HG03571 (cell line): ENCODE data around the gene AGR2.

Experiments used
- ATAC-seq: cut with Tn5 transposase; IDR thresholded peaks from one replicate; pipeline ENCODE4 v1.9.1; 2021; ENCODE audit not compliant: unreplicated experiment

AGR2 gene

DNA sequence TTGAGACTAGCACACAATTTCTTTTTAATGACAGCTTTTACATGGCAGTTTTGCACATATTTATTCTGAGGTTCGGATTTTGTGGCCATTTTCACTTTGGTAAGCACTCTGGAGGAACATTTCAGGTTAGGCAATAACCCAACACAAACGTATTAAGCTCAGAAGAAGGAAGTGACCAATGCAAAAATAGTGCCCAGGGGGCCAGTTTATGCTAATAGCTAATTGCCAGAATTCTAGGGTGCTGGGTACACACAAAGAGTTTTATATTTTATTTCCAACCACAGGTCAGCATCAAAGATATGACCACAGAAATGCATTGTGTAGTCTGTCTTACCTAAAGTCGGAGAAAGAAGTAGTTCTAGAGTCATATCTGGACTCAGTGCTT is 8.4 kb upstream of the AGR2 start:
- ATAC-seq: no peak

DNA sequence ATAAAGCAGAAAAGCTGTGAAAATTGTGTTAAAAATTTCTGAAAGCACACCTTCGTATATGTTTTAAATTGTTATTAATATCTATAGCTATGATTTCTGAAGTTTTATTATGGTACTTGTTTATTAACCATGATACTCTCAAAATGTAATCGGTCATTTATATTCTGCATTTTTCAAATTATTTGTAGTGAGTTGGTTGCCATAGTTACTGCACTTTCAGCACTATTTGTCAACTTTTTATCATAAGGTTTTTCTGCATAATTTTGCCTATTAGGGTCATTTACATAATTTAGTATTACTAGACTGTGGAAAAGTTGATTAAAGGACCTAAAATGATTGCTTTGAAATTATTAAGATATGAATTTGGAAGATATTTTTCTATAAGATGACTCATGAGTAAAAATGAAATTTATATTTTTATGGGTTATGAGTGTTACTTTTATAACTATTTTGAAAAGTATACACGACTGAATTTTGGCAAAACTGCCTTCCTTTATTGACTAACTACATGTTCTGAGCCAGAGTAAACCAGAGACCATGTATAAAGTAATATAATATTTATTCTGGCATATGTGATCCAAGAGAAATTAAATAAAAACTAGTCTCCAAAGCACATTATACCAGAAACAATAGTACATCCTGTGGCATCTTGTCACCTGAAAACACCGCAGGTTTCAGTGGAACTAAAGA is 7.9 kb upstream of the AGR2 start:
- ATAC-seq: no peak

DNA sequence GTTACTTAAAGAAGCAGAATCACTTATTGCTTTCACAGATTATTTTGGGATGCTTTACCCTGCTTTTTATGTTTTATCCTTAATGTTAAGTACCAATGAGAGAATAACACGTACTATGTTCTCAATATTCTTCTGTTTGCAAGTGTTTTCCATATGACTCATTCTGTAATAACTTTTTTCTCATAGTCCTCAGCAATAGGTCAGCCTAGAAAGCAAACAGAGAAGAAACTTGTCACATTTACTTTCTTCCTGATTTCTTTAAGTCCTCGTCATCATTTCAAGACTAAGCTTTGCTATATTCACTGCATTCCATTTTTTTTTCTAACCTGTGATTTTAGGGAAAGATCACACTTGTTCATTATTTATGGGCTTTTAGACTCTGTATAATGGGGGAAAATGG is 6.8 kb upstream of the AGR2 start:
- no peak for ATAC-seq

DNA sequence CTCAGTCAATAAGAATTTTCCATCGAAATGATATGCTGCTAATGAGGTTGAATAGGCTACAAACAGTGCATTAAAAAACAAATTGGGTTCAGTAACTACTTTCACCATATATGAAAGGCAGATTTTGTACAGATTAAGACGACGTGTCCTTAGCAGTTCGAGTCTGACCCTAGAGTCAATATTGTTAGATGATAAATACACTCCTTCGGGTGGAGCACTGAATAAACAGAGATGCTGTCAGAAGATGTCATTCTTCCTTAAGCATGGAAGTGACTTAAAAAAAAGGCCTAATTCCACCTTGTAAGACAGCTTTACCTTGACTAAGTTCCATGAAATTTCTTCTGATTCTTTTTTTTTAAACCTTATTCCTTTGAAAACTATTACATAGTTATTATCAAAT is 5.8 kb upstream of the AGR2 start:
- no peak for ATAC-seq

DNA sequence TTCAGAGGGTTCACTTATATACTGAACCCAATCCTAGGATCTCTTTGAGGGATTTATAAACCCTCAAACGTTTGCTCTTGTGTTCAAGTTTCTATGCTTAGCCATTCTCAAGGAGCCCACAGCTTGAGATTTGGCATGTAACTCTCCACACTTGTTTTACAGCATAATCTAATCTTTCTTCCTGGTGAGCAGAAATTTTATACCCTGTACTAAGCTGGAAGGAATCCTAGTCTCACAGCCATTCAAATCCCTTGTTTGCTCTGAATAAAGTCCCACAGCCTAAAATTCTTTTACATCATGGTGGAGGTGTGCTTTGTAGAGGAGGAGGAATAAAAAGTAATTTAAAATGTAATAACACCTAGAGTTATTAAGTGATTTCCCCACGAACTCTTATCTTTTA is 5.3 kb upstream of the AGR2 start:
- no peak for ATAC-seq

DNA sequence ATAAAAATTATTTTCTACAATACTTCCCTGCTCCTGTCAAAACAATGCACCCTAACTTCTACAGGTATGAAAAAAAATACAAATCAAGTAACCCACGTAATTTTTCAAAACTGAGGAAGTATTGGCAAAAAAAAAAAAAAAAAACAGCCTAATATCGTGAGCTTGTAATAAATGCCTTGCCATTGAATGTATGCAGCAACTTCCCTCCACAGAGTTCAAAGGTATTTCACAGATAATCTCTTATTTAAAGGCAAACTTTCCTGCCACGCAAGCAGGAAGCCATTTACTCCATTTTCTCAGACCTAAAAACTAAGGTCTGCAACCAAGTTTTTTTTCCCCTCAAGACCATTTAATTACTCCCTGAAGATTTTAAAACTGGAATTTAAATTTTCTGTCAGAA is 642 bp upstream of the AGR2 start:
- no peak for ATAC-seq

DNA sequence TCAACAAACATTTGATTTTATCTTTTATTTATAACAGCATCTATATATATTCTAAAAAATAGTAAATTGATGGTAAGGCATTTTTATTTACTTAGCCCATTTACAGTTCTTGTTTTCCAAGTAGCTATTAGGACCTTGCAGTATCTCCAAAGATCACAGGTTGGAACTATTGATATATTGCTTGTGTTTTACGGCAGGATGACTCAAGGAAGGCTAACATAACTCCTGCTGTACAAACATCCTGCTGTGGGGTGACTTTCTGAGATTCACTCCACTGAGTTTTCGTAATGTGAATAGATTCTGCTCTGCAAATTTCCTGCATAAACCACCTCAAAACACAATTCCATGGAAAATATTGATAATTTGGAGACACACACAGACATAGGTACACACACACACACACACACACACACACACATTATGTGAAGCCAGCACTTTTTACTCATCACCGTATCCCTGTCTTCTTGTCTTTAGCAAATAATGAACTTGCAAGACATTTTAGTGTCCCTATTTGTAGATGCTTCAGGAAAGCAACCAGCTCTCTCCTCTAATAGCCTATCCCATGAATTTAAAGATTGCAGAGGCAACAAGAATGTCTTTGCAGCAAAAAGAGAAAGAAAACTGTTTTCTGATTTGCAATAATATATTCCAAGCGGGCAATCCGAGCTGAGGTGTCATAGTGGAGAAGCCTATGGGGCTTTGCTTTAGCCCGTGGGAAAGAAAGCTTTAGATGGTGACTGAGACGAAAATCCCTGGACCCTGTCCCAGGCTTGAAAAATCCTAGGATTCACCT is 722 bp downstream of the AGR2 start:
- no peak for ATAC-seq

DNA sequence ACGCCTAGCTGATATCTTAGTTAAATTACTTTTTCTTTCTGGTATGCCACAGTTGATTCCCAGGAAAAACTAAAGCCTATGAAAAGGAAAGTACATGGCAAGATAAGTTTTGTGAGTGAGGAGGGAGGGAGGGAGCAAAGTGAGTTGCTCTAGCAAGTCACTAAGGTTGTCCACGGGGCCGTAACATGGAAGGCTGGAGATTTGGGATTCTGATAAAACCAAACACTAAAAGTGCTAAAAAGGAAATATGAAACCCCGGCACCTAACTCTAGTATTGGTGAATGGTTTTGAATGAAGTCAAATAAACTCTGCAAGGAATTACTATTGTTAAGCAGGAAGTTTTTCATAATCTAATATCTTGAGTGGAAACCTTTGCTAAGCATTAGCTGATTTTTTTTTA is 1.7 kb downstream of the AGR2 start:
- ATAC-seq: no peak

DNA sequence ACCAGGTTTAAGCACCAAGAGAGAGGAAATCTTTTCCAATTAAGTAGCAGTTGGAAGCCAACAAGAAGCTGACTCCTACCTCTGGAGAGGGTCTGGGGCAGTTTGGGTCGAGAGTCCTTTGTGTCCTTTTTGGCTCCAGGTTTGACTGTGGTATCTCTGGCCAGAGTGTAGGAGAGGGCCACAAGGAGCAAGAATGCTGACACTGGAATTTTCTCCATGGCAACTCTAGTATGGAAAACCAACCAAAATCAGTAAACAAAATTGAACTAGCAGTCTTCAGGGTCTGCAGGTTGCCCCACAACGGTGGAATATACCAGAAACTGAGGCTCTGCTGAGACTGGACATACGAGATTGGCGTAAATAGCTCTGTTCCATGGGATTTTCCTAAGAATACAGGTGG is 3.2 kb downstream of the AGR2 start:
- no peak for ATAC-seq

DNA sequence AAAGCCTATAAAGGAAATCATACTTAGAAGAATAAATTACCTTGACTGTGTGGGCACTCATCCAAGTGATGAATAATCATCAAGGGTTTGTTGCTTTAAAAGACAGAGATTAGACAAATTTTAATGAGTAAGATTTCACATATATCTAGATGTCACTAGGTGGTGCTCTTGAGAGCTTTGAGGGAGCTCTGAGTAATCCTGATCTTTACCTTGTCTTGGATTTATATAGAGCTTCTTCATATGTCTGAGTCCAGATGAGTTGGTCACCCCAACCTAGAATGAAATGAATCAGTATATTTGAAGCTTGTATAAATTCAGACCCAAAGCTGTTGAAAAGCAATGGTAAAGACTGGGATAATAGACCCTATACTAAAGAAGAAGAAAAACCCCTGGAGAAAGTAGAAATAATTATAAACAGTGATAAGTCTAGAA is 3.7 kb downstream of the AGR2 start:
- ATAC-seq: no peak

DNA sequence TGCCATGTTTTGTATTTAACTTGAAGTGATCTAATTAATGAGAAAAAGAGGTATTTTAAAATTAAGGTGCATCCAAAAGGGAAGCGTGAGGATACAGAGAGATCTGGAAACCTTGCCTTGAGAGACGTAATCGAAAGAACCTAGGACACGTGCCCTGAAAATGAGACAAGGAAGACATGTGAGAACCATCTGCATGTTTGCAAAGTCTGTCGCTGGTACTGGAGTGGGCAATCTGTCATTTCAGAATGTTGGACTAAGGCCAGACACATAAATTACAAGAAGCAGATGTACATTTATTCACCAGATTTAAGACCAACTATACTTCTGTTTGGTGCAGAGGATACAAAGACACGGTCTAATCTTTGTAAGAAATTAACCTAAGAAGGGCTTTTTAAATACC is 9.2 kb downstream of the AGR2 start:
- no peak for ATAC-seq

DNA sequence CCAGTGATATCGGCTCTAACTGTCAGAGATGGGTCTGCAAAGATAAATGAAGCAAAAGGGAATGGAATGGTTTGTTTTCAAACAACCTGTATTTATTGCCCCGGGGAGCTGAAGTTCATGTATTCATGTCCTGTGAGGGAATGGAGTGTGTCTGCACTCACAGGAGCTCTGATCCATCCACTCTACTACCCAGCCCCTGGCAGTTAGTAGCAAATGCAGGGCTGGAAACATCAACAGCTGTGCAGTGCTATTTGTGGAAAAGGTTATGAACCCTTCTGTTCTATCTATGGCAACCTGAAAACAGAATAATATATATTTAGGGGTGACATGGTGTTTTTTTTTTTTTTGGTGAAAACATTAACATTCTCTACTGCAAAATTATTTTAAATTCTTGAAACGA is 9.8 kb downstream of the AGR2 start:
- ATAC-seq: no peak

DNA sequence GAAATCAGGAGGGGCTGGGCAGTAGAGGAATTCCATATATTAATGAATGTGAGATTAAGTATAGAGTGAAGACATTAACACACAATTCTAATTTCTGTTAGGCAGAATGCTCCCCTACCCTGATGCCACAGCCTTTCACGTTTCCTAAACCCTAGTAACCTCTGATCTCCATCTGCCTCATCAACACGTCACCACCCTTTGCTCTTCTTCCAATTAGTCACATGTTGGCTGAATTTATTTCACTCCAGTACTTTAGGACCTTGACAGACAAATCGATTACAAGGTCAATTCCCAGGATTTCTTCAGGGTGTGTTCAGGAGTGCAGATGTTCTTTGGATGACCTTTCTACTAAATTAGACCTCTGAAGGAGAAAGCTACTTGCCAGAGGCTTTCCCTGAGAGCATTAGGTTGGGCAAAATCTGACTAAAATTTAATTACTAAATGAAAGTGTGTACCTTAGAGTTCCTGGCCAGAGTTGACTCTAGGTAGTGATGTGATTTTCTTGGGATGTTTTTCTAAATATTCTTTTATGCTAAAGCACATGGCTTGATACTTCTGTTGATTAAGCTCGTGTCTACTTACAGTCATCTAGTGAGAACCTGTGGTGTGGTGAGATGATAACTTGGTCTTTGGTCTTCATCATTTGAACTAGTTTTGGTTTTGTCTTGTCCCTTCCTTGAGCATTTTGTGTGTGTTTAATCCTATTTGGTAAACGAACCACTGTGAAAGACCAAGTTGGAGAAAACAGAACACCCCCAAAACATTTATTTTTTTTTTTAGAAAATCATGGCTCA is 12.7 kb downstream of the AGR2 start:
- no peak for ATAC-seq

DNA sequence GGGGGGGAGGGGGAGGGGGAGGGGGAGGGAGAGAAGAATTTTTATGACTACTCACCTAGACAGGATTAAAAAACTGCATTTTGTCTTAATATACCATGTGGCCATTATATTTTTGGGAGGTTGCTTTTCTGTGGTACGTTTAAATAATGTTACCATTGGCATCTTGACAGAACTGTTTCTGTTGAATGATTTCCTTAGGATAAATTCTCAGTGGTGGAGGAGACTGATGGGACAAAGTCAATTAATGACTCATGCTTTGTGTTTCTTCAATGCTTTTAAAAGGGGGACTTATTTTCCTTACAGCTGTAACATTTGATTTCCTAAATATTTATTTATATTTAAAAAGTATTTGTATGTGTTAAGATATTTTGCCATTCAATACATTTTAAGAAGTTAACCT is 13.7 kb downstream of the AGR2 start:
- no peak for ATAC-seq

DNA sequence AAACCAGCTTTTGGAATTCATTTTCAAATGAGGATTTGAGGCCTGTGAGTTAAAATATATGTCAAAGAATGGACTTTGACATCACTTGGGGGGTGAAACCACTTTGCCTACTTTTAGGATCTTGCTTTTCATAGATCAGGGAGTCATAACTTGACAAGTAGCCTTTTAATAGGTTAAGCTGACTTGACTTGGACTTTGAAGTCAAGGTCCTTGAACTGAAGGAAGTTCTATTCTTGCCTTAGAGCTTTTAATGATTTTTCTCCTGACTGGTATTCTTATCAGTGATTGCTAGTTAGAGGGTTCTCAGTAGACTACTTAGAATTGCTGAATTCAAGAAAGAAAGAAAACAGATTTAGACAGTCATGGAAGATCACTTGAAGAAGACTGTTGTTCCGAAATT is 17.7 kb downstream of the AGR2 start:
- ATAC-seq: no peak

DNA sequence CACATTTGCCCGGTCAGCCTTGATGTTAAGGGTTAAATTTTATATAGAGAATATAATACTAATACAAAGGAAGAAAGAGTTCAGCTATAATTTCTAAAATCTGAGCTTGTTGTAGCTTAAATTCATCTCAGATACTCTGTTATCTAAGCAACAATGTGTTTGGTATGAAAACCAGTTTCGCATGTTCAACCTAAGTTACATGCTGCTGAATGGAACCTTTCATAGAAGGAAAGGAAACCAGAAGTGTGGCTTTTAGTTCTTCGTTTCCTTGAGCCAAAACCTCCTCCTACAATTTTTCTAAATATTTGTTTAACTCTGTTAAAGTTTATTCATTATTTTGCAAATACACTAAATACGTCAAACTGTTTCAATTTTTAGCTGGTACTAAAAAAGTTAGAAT is 18.5 kb downstream of the AGR2 start:
- no peak for ATAC-seq

DNA sequence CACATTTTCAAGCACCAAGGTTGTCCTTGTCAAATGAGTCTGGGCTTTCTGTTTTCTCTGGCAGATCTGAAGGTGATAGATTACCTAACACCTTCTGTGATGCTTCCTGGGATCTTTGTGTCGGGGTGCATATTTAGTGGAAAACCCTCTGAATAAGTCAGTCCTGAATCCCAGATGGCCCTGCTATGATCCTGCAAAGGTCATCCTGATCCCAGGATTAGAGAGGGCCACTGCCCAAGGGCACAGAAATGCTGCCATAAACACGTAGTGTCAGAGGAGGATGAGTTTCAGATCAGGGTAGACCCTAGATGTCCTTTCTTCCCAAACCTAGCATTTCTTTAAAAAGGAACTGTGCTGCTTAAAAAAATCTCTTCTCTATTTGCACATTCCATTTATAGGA is 19.0 kb downstream of the AGR2 start:
- ATAC-seq: no peak

DNA sequence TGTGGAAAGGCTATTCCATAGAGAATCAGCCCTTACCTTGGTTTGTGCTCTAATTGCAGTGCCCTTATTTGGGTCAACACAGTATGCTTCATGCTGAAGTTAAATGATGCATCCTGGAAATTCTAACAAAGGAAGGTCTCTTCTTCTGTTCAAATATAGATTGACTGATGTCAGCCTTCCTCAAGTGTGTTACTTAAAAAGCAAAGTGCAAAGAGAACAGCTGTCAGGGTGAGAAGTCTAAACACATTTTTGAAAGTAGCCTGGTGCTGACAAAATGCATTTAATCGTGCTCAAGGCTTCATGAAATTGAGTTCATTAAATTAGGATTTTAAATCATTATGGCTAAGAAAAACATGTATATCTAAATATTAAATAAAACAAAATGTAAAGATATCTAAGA is 19.5 kb downstream of the AGR2 start:
- no peak for ATAC-seq

DNA sequence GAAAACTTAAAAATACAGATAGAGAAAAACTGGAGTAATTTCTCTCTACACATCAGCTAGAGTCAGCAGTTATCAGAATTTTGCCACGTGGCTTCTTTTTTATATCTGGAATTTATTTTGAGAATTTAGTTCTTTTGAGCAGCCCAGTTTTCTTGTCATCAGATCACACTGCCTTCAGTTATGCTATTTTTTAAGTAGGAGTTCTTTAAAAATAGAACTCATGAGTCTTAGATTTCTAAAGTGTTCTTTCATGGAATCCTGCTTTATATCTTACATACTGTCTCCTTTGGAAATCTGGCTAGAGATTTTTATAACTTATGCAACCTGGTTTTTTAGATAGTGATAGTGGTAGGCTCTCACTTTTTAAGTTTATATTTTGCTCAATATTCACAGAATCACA is 24.2 kb downstream of the AGR2 start:
- no peak for ATAC-seq

DNA sequence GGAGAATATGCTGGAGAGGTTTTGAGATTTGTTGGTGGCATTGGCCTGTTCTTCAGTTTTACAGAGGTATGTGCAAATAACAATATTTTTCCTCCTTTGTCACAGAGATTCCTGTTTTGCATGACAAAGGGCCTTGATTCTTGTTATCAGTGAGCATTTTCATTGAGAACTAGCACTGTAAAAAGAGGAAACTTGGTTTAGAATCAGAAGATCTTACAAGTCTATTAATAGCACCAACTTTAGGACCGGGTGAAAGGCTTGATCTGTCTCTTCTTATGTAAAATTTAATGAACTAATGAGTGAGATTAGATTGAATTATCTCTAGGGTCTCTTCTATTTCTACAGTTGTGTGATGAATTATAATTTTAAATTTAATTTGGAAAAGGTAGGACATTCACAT is 25.7 kb downstream of the AGR2 start:
- no peak for ATAC-seq

DNA sequence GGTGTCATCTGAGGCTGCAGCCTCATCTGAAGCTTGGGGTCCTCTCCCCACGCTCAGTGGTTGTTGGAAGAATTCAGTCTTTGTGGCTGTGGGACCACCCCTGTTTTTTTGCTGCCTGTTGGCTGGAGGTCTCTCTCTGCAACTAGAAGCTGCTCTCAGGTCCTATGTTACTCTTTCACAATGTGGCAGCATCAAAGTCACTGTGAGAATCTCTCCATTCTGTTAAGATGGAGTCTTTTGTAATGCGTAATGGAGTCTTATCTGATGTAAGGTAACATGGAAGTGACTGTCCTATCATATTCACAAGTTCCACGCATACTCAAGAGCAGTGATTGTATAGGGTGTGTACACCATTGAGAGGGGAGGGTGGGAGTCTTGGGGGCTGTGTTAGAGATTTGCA is 26.3 kb downstream of the AGR2 start:
- ATAC-seq: no peak

DNA sequence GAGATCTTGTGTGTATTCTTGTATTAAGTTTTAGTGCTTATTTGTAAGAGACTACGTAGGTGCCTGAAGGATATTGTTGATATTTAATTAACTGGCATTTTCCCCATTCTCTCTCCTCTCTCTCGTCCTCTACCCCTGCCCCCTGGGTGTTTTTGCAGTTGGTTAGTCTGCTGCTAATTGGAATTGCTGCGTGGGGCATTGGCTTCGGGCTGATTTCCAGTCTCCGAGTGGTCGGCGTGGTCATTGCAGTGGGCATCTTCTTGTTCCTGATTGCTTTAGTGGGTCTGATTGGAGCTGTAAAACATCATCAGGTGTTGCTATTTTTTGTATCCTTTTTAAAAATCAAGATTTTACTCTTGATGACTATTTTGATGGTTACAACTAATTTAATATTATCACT is 28.7 kb downstream of the AGR2 start:
- ATAC-seq: no peak
